NCI-H526 treated with DMSO at 0.1 percent for 48 hours (cell line): ENCODE measurements around the gene NOM1.
"Not testable (repeated sequence)": the region's sequence is repeated elsewhere in the genome, so short reads cannot be mapped to it uniquely, and the experiment has no call there.

ENCODE experiments used
- DNase-seq: peaks from one replicate; lab custom pipeline; 2025; lab: John Stamatoyannopoulos, UW

Gene NOM1

GRCh38 chr7:156949541-156950380 is at the start of gene NOM1:
Gene NOM1 (plus strand): TSS chr7:156949712. CDS start chr7:156949738, 26 bp downstream.
- peak; percentile 74 for DNase-seq

GRCh38 chr7:156900093-156900492 is 49.4 kb upstream of the NOM1 start:
- not testable (repeated sequence) for DNase-seq

GRCh38 chr7:156903232-156903909 is 46.1 kb upstream of the NOM1 start:
- no peak for DNase-seq

GRCh38 chr7:156906200-156906649 is 43.3 kb upstream of the NOM1 start:
- no peak for DNase-seq

- DNase-seq: no peak
Observed at GRCh38 chr7:156907656-156908055, 41.9 kb upstream of the NOM1 start.

- not testable (repeated sequence) for DNase-seq
Observed at GRCh38 chr7:156909574-156910252, 39.8 kb upstream of the NOM1 start.

- DNase-seq: no peak
Observed at GRCh38 chr7:156918635-156919034, 30.9 kb upstream of the NOM1 start.

GRCh38 chr7:156919132-156919713 is 30.3 kb upstream of the NOM1 start:
- DNase-seq: no peak

- no peak for DNase-seq
Observed at GRCh38 chr7:156920076-156920475, 29.4 kb upstream of the NOM1 start.

- DNase-seq: not testable (repeated sequence)
Observed at GRCh38 chr7:156920487-156921373, 28.8 kb upstream of the NOM1 start.

- DNase-seq: not testable (repeated sequence)
Observed at GRCh38 chr7:156922304-156922703, 27.2 kb upstream of the NOM1 start.

- not testable (repeated sequence) for DNase-seq
Observed at GRCh38 chr7:156925821-156926220, 23.7 kb upstream of the NOM1 start.

- DNase-seq: no peak
Observed at GRCh38 chr7:156927571-156928405, 21.7 kb upstream of the NOM1 start.

GRCh38 chr7:156928406-156928747 is 21.1 kb upstream of the NOM1 start:
- no peak for DNase-seq

- DNase-seq: no peak
Observed at GRCh38 chr7:156929789-156930539, 19.5 kb upstream of the NOM1 start.

GRCh38 chr7:156932006-156932405 is 17.5 kb upstream of the NOM1 start:
- no peak for DNase-seq

GRCh38 chr7:156935250-156935649 is 14.3 kb upstream of the NOM1 start:
- no peak for DNase-seq

- not testable (repeated sequence) for DNase-seq
Observed at GRCh38 chr7:156936766-156937165, 12.7 kb upstream of the NOM1 start.

- no peak for DNase-seq
Observed at GRCh38 chr7:156940421-156941122, 8.9 kb upstream of the NOM1 start.
